ENCODE results near the gene WNT11.

The WNT11 gene

GRCh38 chr11:76218449-76219178, 12.3 kb upstream of the WNT11 start:
- DNase-seq (ENCODE audit: low spot score) = no peak

- no peak for DNase-seq (ENCODE audit: low spot score)
Observed at GRCh38 chr11:76217653-76218160, 11.4 kb upstream of the WNT11 start.

- no peak for DNase-seq (ENCODE audit: low spot score)
Observed at GRCh38 chr11:76216536-76217325, 10.4 kb upstream of the WNT11 start.

GRCh38 chr11:76215941-76216340, 9.6 kb upstream of the WNT11 start:
- no peak for DNase-seq (ENCODE audit: low spot score)

- no peak for DNase-seq (ENCODE audit: low spot score)
Observed at GRCh38 chr11:76214968-76215548, 8.8 kb upstream of the WNT11 start.

GRCh38 chr11:76214186-76214585, 7.9 kb upstream of the WNT11 start:
- DNase-seq (ENCODE audit: low spot score) = no peak

- DNase-seq (ENCODE audit: low spot score) = no peak
Observed at GRCh38 chr11:76212086-76213035, 6.1 kb upstream of the WNT11 start.

- no peak for DNase-seq (ENCODE audit: low spot score)
Observed at GRCh38 chr11:76210931-76211851, 4.9 kb upstream of the WNT11 start.

- no peak for DNase-seq (ENCODE audit: low spot score)
Observed at GRCh38 chr11:76209973-76210930, 4.0 kb upstream of the WNT11 start.

GRCh38 chr11:76209375-76209972, 3.2 kb upstream of the WNT11 start:
- DNase-seq (ENCODE audit: low spot score) = no peak

- peak; percentile 37 for DNase-seq (ENCODE audit: low spot score)
Observed at GRCh38 chr11:76208438-76209374, 2.4 kb upstream of the WNT11 start.

- DNase-seq (ENCODE audit: low spot score) = peak; percentile 79
Observed at GRCh38 chr11:76207642-76208401, 1.5 kb upstream of the WNT11 start.

- DNase-seq (ENCODE audit: low spot score) = no peak
Observed at GRCh38 chr11:76206077-76206326, 300 bp downstream of the WNT11 start.

GRCh38 chr11:76205252-76206076, 838 bp downstream of the WNT11 start:
- DNase-seq (ENCODE audit: low spot score) = no peak

GRCh38 chr11:76203937-76204336, 2.4 kb downstream of the WNT11 start:
- no peak for DNase-seq (ENCODE audit: low spot score)

- no peak for DNase-seq (ENCODE audit: low spot score)
Observed at GRCh38 chr11:76203131-76203925, 3.0 kb downstream of the WNT11 start.
